Left ventricle myocardium inferior (tissue), 1 donor: ENCODE results near the gene SNAPC3. TPM values are rescaled to one million over a fixed set of nuclear protein-coding genes. Genes with fewer than 3 reads are reported as not detected.

Experiments used
- DNase-seq: peaks from one replicate; pipeline ENCODE4 v3.0.0-alpha.2; 2020
- H3K27ac ChIP-seq: fragments of 200-600 bp; replicated peaks from 2 replicates; pipeline ENCODE4 v1.8.0; 2021
- H3K27me3 ChIP-seq: fragments of 200-600 bp; 2 replicates; pipeline ENCODE4 v1.8.0; 2021; ENCODE audit warnings: low read depth
- H3K36me3 ChIP-seq: fragments of 200-600 bp; 2 replicates; pipeline ENCODE4 v1.8.0; 2021
- H3K4me1 ChIP-seq: fragments of 200-600 bp; 2 replicates; pipeline ENCODE4 v1.8.0; 2021
- H3K4me3 ChIP-seq: fragments of 200-600 bp; 2 replicates; pipeline ENCODE4 v1.8.0; 2021; ENCODE audit warnings: mild to moderate bottlenecking, moderate library complexity
- H3K9me3 ChIP-seq: fragments of 200-600 bp; replicated peaks from 2 replicates; pipeline ENCODE4 v1.8.0; 2021
- intact Hi-C: fragments of 100-400 bp; cut with micrococcal nuclease; formaldehyde crosslinking; loops from one replicate; pipeline ENCODE4 v1.11.0; 2022
- total RNA-seq: library from RNA; stranded (reverse); fragmentation: NEBNext Ultra II Directional; extraction: Animal tissue kit (Norgen Biotek cat#: 25700); gene quantifications from one replicate; pipeline ENCODE4 v1.2.1, GENCODE V29; 2021
- TF ChIP-seq, protein P1 (sequence below): fragments of 200-600 bp; IDR thresholded peaks from 2 replicates; pipeline ENCODE4 v1.8.0; 2021; ENCODE audit warnings: antibody characterized with exemption, mild to moderate bottlenecking, borderline replicate concordance
- donor health status: DM: no; HTN: yes; CAD: no; lungs with severe emphysema.

SNAPC3 gene
- total RNA-seq, 1 donor from 2014 or later, result 32.2 TPM

DNA sequence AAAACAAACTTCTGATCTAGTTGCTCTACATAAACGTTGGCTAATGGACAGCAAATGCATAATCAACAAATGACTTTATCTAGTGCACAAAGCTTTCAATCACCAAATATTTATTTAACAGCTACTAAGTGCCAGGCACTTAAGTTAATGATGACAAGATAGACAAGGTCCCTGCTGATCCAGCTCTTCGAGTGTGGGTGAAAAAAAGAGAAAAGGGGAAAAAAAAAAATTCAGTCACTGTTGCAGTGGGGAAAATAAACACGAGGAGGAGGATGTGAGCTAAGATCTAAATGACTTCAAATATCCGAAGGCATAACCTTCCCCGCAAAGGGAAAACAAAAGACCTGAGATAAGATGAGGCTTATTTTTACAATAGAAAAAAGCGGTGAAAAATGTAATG, 78.5 kb downstream of the SNAPC3 start:
- no peaks in the 10 kb centered on the region for H3K4me1 ChIP-seq
- H3K9me3 ChIP-seq, result no peaks in the 10 kb centered on the region
- DNase-seq, result no peak
- H3K27me3 ChIP-seq, result no peaks in the 10 kb centered on the region
- peaks cover 20% of the 10 kb centered on the region for H3K36me3 ChIP-seq
- intact Hi-C loops, result no loop called here
- TF ChIP-seq, protein P1, sequence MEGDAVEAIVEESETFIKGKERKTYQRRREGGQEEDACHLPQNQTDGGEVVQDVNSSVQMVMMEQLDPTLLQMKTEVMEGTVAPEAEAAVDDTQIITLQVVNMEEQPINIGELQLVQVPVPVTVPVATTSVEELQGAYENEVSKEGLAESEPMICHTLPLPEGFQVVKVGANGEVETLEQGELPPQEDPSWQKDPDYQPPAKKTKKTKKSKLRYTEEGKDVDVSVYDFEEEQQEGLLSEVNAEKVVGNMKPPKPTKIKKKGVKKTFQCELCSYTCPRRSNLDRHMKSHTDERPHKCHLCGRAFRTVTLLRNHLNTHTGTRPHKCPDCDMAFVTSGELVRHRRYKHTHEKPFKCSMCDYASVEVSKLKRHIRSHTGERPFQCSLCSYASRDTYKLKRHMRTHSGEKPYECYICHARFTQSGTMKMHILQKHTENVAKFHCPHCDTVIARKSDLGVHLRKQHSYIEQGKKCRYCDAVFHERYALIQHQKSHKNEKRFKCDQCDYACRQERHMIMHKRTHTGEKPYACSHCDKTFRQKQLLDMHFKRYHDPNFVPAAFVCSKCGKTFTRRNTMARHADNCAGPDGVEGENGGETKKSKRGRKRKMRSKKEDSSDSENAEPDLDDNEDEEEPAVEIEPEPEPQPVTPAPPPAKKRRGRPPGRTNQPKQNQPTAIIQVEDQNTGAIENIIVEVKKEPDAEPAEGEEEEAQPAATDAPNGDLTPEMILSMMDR, result no peak
- H3K27ac ChIP-seq, result no peak overlapping the region
- no peak overlapping the region for H3K4me3 ChIP-seq

GRCh38 chr9:15501803-15502202, 79.1 kb downstream of the SNAPC3 start:
- H3K27ac ChIP-seq, result no peak overlapping the region
- no peaks in the 10 kb centered on the region for H3K27me3 ChIP-seq
- TF ChIP-seq, protein P1, result no peak
- H3K4me3 ChIP-seq, result no peak overlapping the region
- no peaks in the 10 kb centered on the region for H3K9me3 ChIP-seq
- DNase-seq, result no peak
- intact Hi-C loops, result no loop called here
- no peaks in the 10 kb centered on the region for H3K4me1 ChIP-seq
- peaks cover 27% of the 10 kb centered on the region for H3K36me3 ChIP-seq

DNA sequence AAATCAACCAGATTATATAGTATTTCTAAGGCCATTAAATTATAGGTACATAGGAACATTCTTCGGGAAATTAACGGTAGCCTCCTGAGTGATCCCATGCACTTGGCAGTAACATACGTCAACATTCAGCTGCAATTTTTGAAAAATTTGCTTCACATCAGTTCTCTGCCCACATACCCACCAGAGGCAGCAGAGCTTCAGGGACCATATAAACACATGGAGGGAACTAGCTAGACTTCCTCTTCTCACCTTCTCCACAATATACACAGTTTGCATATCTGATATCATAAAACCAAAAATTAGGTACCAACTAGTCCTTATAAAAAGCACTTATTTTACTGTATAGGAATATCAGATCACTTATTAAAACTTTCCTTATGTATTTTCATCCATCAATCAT, 83.2 kb downstream of the SNAPC3 start:
- Histone ChIP-seq H3K9me3 (no peaks in the 10 kb centered on the region), H3K36me3 (peaks cover 36% of the 10 kb centered on the region), H3K4me1 (peaks cover 26% of the 10 kb centered on the region), H3K4me3 (no peak overlapping the region), H3K27ac (no peak overlapping the region), H3K27me3 (no peaks in the 10 kb centered on the region)
- DNase-seq, result no peak
- intact Hi-C loops, result no loop called here
- TF ChIP-seq, protein P1, result no peak

GRCh38 chr9:15509931-15510788, 87.5 kb downstream of the SNAPC3 start:
- H3K4me1 ChIP-seq, result peaks cover 33% of the 10 kb centered on the region
- H3K27ac ChIP-seq, result peak overlapping the region; percentile 85
- TF ChIP-seq, protein P1, result no peak
- no peaks in the 10 kb centered on the region for H3K27me3 ChIP-seq
- intact Hi-C loops, result no loop called here
- DNase-seq, result peak; percentile 38
- H3K9me3 ChIP-seq, result no peaks in the 10 kb centered on the region
- peak overlapping the region; percentile 84 for H3K4me3 ChIP-seq
- H3K36me3 ChIP-seq, result peaks cover 26% of the 10 kb centered on the region

DNA sequence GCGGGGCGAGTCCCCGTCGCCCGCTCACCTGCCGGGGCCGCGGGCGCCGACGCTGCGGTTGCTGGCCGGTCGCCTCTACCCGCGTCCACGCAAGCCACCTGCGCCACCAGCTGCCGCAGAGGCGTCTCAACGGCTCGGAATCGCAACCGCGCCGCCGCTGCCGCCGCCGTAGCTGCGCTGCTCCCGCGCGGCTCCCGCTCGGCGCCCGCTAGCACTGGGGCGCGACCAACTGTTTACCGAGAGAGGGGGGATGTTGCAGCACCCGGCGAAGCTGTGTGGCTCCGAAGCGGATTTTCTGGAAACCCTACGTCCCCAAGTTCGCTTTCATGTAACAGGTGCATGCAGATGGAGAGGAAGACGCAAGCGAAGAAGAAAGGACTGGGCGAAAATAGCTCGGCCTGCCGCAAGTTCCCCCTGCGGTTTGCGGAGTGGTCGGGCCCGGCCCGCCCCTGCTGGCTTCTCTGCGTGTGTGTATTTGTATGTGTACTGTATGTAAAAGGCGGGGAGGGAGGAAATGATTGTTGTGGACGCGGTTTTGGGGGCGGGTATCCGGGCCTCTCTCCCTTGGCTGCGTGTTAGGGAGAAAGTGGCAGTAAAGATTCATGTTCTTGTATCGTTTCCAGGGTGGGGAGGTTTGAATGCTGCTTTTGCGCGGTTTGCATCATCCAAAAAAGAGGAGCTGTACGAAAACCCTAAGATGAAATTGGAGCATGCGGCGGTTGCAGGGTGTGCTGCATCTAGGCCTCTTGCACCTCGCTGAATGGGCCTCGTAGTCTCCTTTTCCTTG, 88.3 kb downstream of the SNAPC3 start, which contains the start of gene PSIP1:
PSIP1 (minus strand) TSS at position 182 of the 787 bp plus-strand sequence. CDS start 782 bp downstream, outside the sequence.
- Histone ChIP-seq H3K4me3 (peak within 1 kb of the TSS; percentile 84), H3K9me3 (no peaks in the 10 kb centered on the region), H3K27ac (peak within 1 kb of the TSS; percentile 85), H3K36me3 (peaks cover 17% of the 10 kb centered on the region), H3K4me1 (peaks cover 33% of the 10 kb centered on the region), H3K27me3 (no peaks in the 10 kb centered on the region)
- intact Hi-C loops, result no loop called here
- peak; percentile 77 for DNase-seq
- TF ChIP-seq, protein P1, result peak; percentile 35

Other genes with a start within 250 kb of the SNAPC3 start
- 1.6 TPM for gene TTC39B, start 115.7 kb upstream of the SNAPC3 start, total RNA-seq
- gene PSIP1, start 88.1 kb downstream of the SNAPC3 start, total RNA-seq, result 22.5 TPM
- 1.8 TPM for gene CCDC171, start 130.2 kb downstream of the SNAPC3 start, total RNA-seq